Measurements from ENCODE around the gene OSBPL10. TPM values are rescaled to one million over a fixed set of nuclear protein-coding genes. Genes with fewer than 3 reads are reported as not detected.
A peak's percentile ranks its signal among the peaks of the same experiment; 100 is the strongest.

The OSBPL10 gene
- total and polyA plus RNA-seq, 2 donors (not counting 1 experiment from before 2014, with no cell fraction given), result 7.1 to 7.5 TPM

DNA sequence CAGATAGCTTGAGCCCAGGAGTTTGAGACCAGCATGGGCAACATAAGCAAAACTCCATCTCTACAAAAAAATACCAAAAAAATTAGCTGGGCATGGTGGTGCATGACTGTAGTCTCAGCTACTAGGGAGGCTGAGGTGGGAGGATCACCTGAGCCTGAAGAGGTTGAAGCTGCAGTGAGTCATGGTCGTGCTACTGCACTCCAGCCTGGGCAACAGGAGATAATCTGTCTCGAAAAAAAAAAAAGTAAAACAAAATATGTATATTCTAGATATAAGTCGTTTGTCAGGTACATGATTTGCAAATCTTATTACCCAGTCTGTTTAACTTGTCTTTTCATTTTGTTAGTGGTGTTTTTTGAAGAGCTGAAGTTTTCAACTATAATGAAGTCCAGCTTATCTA lies 40.7 kb upstream of the OSBPL10 start:
- Histone ChIP-seq H3K9me3 (ENCODE audit: control insufficient read depth, insufficient read depth, low read depth, low read length) (no peaks in the 10 kb centered on the region), H3K4me1 (ENCODE audit: control insufficient read depth, extremely low read depth, insufficient read depth, low read length) (no peaks in the 10 kb centered on the region), H3K4me3 (replicated peaks in 1 of 4; ENCODE audit: control extremely low read depth in 1 of 4, insufficient read depth in 1 of 4, low read depth in 3 of 4, low read length in 4 of 4) (no peak overlapping the region), H3K4me2 (ENCODE audit: extremely low read depth, insufficient read depth, low read length) (no peak overlapping the region), H3K36me3 (ENCODE audit: control insufficient read depth, insufficient read depth, low read length) (no peaks in the 10 kb centered on the region), H3K27me3 (ENCODE audit: control insufficient read depth, insufficient read depth, low read length) (no peaks in the 10 kb centered on the region), H3K79me2 (ENCODE audit: control insufficient read depth, insufficient read depth, low read length) (no peaks in the 10 kb centered on the region), H3K9ac (ENCODE audit: insufficient read depth, low read length) (no peak overlapping the region), H3K27ac (ENCODE audit: insufficient read depth, low read length) (no peak overlapping the region), H2AFZ (ENCODE audit: low read length) (no peak overlapping the region), H4K20me1 (ENCODE audit: control insufficient read depth, extremely low read depth, insufficient read depth, low read length) (no peaks in the 10 kb centered on the region)
- no peak for DNase-seq (ENCODE audit: low read depth in 2 of 2)
- no peak for TF ChIP-seq EZH2 (IDR thresholded peaks at IDR 0.05; ENCODE audit: low read length, missing control alignments)
- TF ChIP-seq, protein P1, sequence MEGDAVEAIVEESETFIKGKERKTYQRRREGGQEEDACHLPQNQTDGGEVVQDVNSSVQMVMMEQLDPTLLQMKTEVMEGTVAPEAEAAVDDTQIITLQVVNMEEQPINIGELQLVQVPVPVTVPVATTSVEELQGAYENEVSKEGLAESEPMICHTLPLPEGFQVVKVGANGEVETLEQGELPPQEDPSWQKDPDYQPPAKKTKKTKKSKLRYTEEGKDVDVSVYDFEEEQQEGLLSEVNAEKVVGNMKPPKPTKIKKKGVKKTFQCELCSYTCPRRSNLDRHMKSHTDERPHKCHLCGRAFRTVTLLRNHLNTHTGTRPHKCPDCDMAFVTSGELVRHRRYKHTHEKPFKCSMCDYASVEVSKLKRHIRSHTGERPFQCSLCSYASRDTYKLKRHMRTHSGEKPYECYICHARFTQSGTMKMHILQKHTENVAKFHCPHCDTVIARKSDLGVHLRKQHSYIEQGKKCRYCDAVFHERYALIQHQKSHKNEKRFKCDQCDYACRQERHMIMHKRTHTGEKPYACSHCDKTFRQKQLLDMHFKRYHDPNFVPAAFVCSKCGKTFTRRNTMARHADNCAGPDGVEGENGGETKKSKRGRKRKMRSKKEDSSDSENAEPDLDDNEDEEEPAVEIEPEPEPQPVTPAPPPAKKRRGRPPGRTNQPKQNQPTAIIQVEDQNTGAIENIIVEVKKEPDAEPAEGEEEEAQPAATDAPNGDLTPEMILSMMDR (conservative IDR thresholded peaks at IDR 0.05 in 1 of 2, IDR thresholded peaks at IDR 0.05 in 1 of 2; ENCODE audit: low read depth in 1 of 2, low read length in 2 of 2), result no peak

DNA sequence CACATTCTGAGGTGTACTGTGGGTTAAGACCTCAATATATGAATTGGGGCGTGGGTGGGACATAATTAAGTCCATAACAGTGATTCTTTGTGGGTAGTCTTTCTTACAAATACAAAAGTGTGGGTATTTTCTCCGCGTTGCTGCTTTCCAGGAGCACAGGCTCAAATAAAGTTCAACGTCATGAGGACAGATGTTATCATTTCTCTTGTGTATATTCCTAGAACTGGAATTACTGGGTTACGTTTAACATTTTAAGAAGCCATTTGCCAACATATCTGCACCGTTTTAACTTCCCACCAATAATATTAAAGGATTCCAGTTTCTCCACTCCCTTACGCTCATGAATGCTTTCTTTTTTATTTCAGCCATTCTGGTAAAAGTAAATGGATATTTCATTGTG lies 40.1 kb upstream of the OSBPL10 start:
- DNase-seq (ENCODE audit: low read depth in 2 of 2), result no peak
- no peak for TF ChIP-seq EZH2 (IDR thresholded peaks at IDR 0.05; ENCODE audit: low read length, missing control alignments)
- TF ChIP-seq, protein P1 (conservative IDR thresholded peaks at IDR 0.05 in 1 of 2, IDR thresholded peaks at IDR 0.05 in 1 of 2; ENCODE audit: low read depth in 1 of 2, low read length in 2 of 2), result no peak
- Histone ChIP-seq H4K20me1 (ENCODE audit: control insufficient read depth, extremely low read depth, insufficient read depth, low read length) (no peaks in the 10 kb centered on the region), H3K36me3 (ENCODE audit: control insufficient read depth, insufficient read depth, low read length) (no peaks in the 10 kb centered on the region), H3K79me2 (ENCODE audit: control insufficient read depth, insufficient read depth, low read length) (no peaks in the 10 kb centered on the region), H3K4me2 (ENCODE audit: extremely low read depth, insufficient read depth, low read length) (no peak overlapping the region), H3K27ac (ENCODE audit: insufficient read depth, low read length) (no peak overlapping the region), H2AFZ (ENCODE audit: low read length) (no peak overlapping the region), H3K9ac (ENCODE audit: insufficient read depth, low read length) (no peak overlapping the region), H3K9me3 (ENCODE audit: control insufficient read depth, insufficient read depth, low read depth, low read length) (no peaks in the 10 kb centered on the region), H3K27me3 (ENCODE audit: control insufficient read depth, insufficient read depth, low read length) (no peaks in the 10 kb centered on the region), H3K4me3 (replicated peaks in 1 of 4; ENCODE audit: control extremely low read depth in 1 of 4, insufficient read depth in 1 of 4, low read depth in 3 of 4, low read length in 4 of 4) (no peak overlapping the region), H3K4me1 (ENCODE audit: control insufficient read depth, extremely low read depth, insufficient read depth, low read length) (no peaks in the 10 kb centered on the region)

DNA sequence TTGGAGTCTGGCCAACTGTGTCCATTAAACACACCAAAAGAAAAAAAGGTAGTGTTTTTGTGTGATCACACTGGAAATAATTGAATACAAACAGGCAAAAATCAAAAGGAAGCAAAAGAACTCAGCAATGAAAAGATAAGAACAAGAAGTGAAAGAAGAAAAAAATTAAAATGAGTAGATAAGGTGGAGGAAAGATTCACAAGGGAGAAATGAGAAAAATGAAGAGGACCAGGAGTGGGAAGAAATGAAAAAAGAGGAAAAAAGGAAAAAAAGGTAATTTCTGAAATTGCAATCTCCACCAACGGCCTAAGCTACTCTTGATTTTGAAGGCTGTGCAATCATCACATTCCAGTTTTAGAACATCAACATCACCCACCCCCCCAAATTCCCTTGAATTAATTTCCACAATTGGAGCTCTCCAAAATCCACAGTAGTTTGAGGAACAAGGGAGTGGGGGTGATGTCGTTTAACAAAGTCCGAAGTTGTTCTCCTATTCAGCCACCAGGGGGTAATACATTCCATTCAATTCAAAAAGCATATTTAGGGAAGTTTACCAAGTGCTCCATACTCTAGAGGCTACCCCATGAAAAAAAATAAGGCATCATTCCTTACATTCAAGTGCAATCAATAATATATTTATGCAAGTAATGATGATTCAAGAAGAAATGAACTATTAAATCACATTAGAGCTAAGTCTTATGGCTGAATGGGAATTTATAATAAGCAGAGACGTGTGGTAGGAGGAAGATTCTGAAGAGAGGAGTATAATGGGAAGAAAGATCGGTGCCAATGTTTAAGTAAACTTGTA lies 37.9 kb upstream of the OSBPL10 start:
- no peak overlapping the region for H3K27ac ChIP-seq (ENCODE audit: insufficient read depth, low read length)
- no peaks in the 10 kb centered on the region for H3K79me2 ChIP-seq (ENCODE audit: control insufficient read depth, insufficient read depth, low read length)
- peak; percentile 56 to 82 for DNase-seq (ENCODE audit: low read depth in 2 of 2)

More for the DNA sequence above, 37.9 kb upstream of the OSBPL10 start:
- Histone ChIP-seq H3K9me3 (ENCODE audit: control insufficient read depth, insufficient read depth, low read depth, low read length) (no peaks in the 10 kb centered on the region), H3K9ac (ENCODE audit: insufficient read depth, low read length) (no peak overlapping the region), H2AFZ (ENCODE audit: low read length) (no peak overlapping the region), H3K27me3 (ENCODE audit: control insufficient read depth, insufficient read depth, low read length) (no peaks in the 10 kb centered on the region), H4K20me1 (ENCODE audit: control insufficient read depth, extremely low read depth, insufficient read depth, low read length) (no peaks in the 10 kb centered on the region), H3K4me2 (ENCODE audit: extremely low read depth, insufficient read depth, low read length) (no peak overlapping the region), H3K4me1 (ENCODE audit: control insufficient read depth, extremely low read depth, insufficient read depth, low read length) (no peaks in the 10 kb centered on the region), H3K4me3 (replicated peaks in 1 of 4; ENCODE audit: control extremely low read depth in 1 of 4, insufficient read depth in 1 of 4, low read depth in 3 of 4, low read length in 4 of 4) (no peak overlapping the region), H3K36me3 (ENCODE audit: control insufficient read depth, insufficient read depth, low read length) (no peaks in the 10 kb centered on the region)
- no peak for TF ChIP-seq EZH2 (IDR thresholded peaks at IDR 0.05; ENCODE audit: low read length, missing control alignments)
- TF ChIP-seq, protein P1 (conservative IDR thresholded peaks at IDR 0.05 in 1 of 2, IDR thresholded peaks at IDR 0.05 in 1 of 2; ENCODE audit: low read depth in 1 of 2, low read length in 2 of 2), result peak; percentile 62 to 65

All from fibroblast of lung (primary cell).